Stimulated activated CD4-positive, alpha-beta T cell treated with anti-CD3 and anti-CD28 coated beads, TNF-alpha, amount 100 ng/mL, for 24 hours (primary cell): ENCODE data around the gene CLSTN1.
A peak's percentile ranks its signal among the peaks of the same experiment; 100 is the strongest.

ENCODE experiments used
- DNase-seq, 3 experiments: peaks; one replicate each; pipeline ENCODE4 v3.0.0-alpha.2; 2020; ENCODE audit warnings: low read depth in 3 of 3

Gene CLSTN1

GRCh38 chr1:9687120-9687873 lies 136.5 kb downstream of the CLSTN1 start:
- peak; percentile 35 to 65 (median 38) for DNase-seq

GRCh38 chr1:9684801-9685200 lies 139.0 kb downstream of the CLSTN1 start:
- no peak for DNase-seq

- DNase-seq: no peak
Measured at GRCh38 chr1:9680828-9681227, 142.9 kb downstream of the CLSTN1 start.

- no peak for DNase-seq
Measured at GRCh38 chr1:9680091-9680490, 143.7 kb downstream of the CLSTN1 start.
